PC-9 (cell line): ENCODE measurements around the gene PROCR. TPM values are rescaled to one million over a fixed set of nuclear protein-coding genes. Genes with fewer than 3 reads are reported as not detected.

Source experiments
- BruUV-seq: library from RNA; stranded (reverse); fragments of 400-500 nt; replicated peaks from 2 replicates; lab custom pipeline; 2021; lab: Mats Ljungman, UMichigan
- CTCF ChIA-PET: fragments of 300-600 bp; sonication (Branson Sonifier 250); formaldehyde crosslinking; loops from one replicate; lab custom pipeline; 2022; ENCODE audit warnings: antibody characterized with exemption; lab: Charles Lee
- POLR2A ChIA-PET: fragments of 300-600 bp; sonication (Branson Sonifier 250); formaldehyde crosslinking; loops from one replicate; lab custom pipeline; 2022; ENCODE audit warnings: antibody characterized with exemption; ENCODE audit not compliant: unreplicated experiment; lab: Charles Lee
- DNase-seq, 2 experiments: peaks; one replicate each; pipeline versions ENCODE4 v3.0.0 to v3.0.0-alpha.2; 2015 to 2022; ENCODE audit warnings: mixed read lengths in 1 of 2
- H2AFZ ChIP-seq: fragments of 200-600 bp; sonication (generic); 2 replicates; pipeline ENCODE4 v1.8.1; 2017; ENCODE audit warnings: antibody characterized with exemption
- H3F3A ChIP-seq: fragments of 200-600 bp; sonication (generic); 2 replicates; pipeline ENCODE4 v1.8.1; 2017; ENCODE audit warnings: antibody characterized with exemption, mild to moderate bottlenecking, low read depth; ENCODE audit not compliant: insufficient read depth
- H3K27ac ChIP-seq: fragments of 200-600 bp; sonication (generic); 2 replicates; pipeline ENCODE4 v1.6.1; 2016; ENCODE audit warnings: mixed run types
- H3K27me3 ChIP-seq: fragments of 200-600 bp; sonication (generic); 2 replicates; pipeline ENCODE4 v1.6.1; 2016; ENCODE audit warnings: low read depth, mixed run types; ENCODE audit not compliant: insufficient read depth
- H3K36me3 ChIP-seq: fragments of 200-600 bp; sonication (generic); 2 replicates; pipeline ENCODE4 v1.6.1; 2016; ENCODE audit warnings: low read depth, mixed run types
- H3K4me1 ChIP-seq: fragments of 200-600 bp; sonication (generic); replicated peaks from 2 replicates; pipeline ENCODE4 v1.6.1; 2016; ENCODE audit warnings: mixed run types; ENCODE audit not compliant: insufficient read depth
- H3K4me2 ChIP-seq: fragments of 200-600 bp; sonication (generic); 2 replicates; pipeline ENCODE4 v1.6.1; 2017; ENCODE audit warnings: mixed run types
- H3K4me3 ChIP-seq: fragments of 200-600 bp; sonication (generic); 2 replicates; pipeline ENCODE4 v1.6.1; 2016; ENCODE audit warnings: mixed run types
- H3K79me2 ChIP-seq: fragments of 200-600 bp; sonication (generic); 2 replicates; pipeline ENCODE4 v1.6.1; 2017; ENCODE audit warnings: low read depth, mixed run types
- H3K9me2 ChIP-seq: fragments of 200-600 bp; sonication (generic); 2 replicates; pipeline ENCODE4 v1.8.1; 2017; ENCODE audit warnings: mild to moderate bottlenecking; ENCODE audit not compliant: insufficient read depth
- H3K9me3 ChIP-seq: fragments of 200-600 bp; sonication (generic); 2 replicates; pipeline ENCODE4 v1.8.1; 2016; ENCODE audit warnings: low read depth; ENCODE audit not compliant: insufficient read depth
- H4K20me1 ChIP-seq: fragments of 200-600 bp; sonication (generic); 2 replicates; pipeline ENCODE4 v1.8.1; 2017; ENCODE audit not compliant: insufficient read depth
- CTCF ChIP-seq: fragments of 200-600 bp; sonication (generic); conservative IDR thresholded peaks from 2 replicates; pipeline ENCODE4 v1.6.1; 2017; ENCODE audit warnings: mixed run types, antibody characterized with exemption, mild to moderate bottlenecking, moderate library complexity
- EZH2 ChIP-seq: fragments of 200-600 bp; sonication (generic); IDR thresholded peaks from 2 replicates; pipeline ENCODE4 v1.8.0; 2017; ENCODE audit warnings: antibody characterized with exemption, low read depth
- intact Hi-C: fragments of 100-400 bp; cut with micrococcal nuclease; formaldehyde crosslinking; loops from one replicate; pipeline ENCODE4 v1.10.0; 2022; ENCODE audit not compliant: unreplicated experiment
- total RNA-seq: library from RNA; stranded (reverse); gene quantifications from 2 replicates; pipeline ENCODE4 v1.2.3, GENCODE V29; 2021

Gene PROCR
- total RNA-seq, 1 experiment from 2014 or later = 7.5 TPM

GRCh38 chr20:35223941-35224340 lies 52.1 kb downstream of the PROCR start:
- Histone ChIP-seq H3K27ac (no peak overlapping the region), H3F3A (peaks cover 5% of the 10 kb centered on the region; the same call in 1 of the 2 replicates), H3K9me2 (no peaks in the 10 kb centered on the region), H3K27me3 (peaks cover 44% of the 10 kb centered on the region), H3K36me3 (no peaks in the 10 kb centered on the region), H3K4me3 (no peak overlapping the region), H3K79me2 (no peaks in the 10 kb centered on the region), H3K4me1 (0 out of 2 replicates have a peak, but pooled peaks cover 3% of the 10 kb centered on the region), H2AFZ (no peak overlapping the region), H3K4me2 (no peak overlapping the region), H4K20me1 (no peaks in the 10 kb centered on the region), H3K9me3 (no peaks in the 10 kb centered on the region)
- CTCF ChIA-PET = interaction anchor here (0.9 kb wide), 1 partner anchor 9 kb away, joined by 3 read pairs; no protein-coding TSS in a partner anchor
- intact Hi-C loops = no loop called here
- TF ChIP-seq CTCF = no peak
- no peak for DNase-seq
- POLR2A ChIA-PET = no interaction called here
- no TSS peak for BruUV-seq

GRCh38 chr20:35224536-35224935 lies 52.7 kb downstream of the PROCR start:
- CTCF ChIA-PET = interaction anchor here (0.9 kb wide), 1 partner anchor 10 kb away, joined by 3 read pairs; no protein-coding TSS in a partner anchor
- no peaks in the 10 kb centered on the region for H3K9me3 ChIP-seq
- H3K4me3 ChIP-seq = no peak overlapping the region
- peaks cover 50% of the 10 kb centered on the region for H3K27me3 ChIP-seq
- H3K27ac ChIP-seq = no peak overlapping the region
- no peaks in the 10 kb centered on the region for H3K9me2 ChIP-seq
- TF ChIP-seq CTCF = no peak
- TF ChIP-seq EZH2 = no peak
- no peak overlapping the region for H2AFZ ChIP-seq
- no peak overlapping the region for H3K4me2 ChIP-seq
- no peak for DNase-seq
- intact Hi-C loops = no loop called here
- 0 out of 2 replicates have a peak, but pooled peaks cover 3% of the 10 kb centered on the region for H3K4me1 ChIP-seq
- no peaks in the 10 kb centered on the region for H3K79me2 ChIP-seq
- BruUV-seq = no TSS peak
- H4K20me1 ChIP-seq = no peaks in the 10 kb centered on the region
- peaks cover 5% of the 10 kb centered on the region; the same call in 1 of the 2 replicates for H3F3A ChIP-seq
- POLR2A ChIA-PET = no interaction called here
- no peaks in the 10 kb centered on the region for H3K36me3 ChIP-seq

- no peak overlapping the region for H3K27ac ChIP-seq
- H3K4me1 ChIP-seq = 0 out of 2 replicates have a peak, but pooled peaks cover 3% of the 10 kb centered on the region
These were observed 53.6 kb downstream of the PROCR start for GRCh38 chr20:35225319-35226125.

More at GRCh38 chr20:35225319-35226125, 53.6 kb downstream of the PROCR start:
- Histone ChIP-seq H3K36me3 (no peaks in the 10 kb centered on the region), H3K27me3 (peaks cover 50% of the 10 kb centered on the region), H4K20me1 (no peaks in the 10 kb centered on the region), H2AFZ (no peak overlapping the region), H3K4me2 (no peak overlapping the region), H3K4me3 (no peak overlapping the region), H3F3A (peaks cover 5% of the 10 kb centered on the region; the same call in 1 of the 2 replicates), H3K79me2 (no peaks in the 10 kb centered on the region), H3K9me3 (no peaks in the 10 kb centered on the region), H3K9me2 (no peaks in the 10 kb centered on the region)
- CTCF ChIA-PET = interaction anchor here (0.6 kb wide), 2 partner anchors 38 to 224 kb away, joined by 6 to 8 read pairs; no protein-coding TSS in a partner anchor
- no peak for DNase-seq
- POLR2A ChIA-PET = no interaction called here
- intact Hi-C loops = no loop called here
- TF ChIP-seq EZH2 = no peak
- no peak for TF ChIP-seq CTCF
- no TSS peak for BruUV-seq
